ENCODE results near the gene PCDH9.

DNA sequence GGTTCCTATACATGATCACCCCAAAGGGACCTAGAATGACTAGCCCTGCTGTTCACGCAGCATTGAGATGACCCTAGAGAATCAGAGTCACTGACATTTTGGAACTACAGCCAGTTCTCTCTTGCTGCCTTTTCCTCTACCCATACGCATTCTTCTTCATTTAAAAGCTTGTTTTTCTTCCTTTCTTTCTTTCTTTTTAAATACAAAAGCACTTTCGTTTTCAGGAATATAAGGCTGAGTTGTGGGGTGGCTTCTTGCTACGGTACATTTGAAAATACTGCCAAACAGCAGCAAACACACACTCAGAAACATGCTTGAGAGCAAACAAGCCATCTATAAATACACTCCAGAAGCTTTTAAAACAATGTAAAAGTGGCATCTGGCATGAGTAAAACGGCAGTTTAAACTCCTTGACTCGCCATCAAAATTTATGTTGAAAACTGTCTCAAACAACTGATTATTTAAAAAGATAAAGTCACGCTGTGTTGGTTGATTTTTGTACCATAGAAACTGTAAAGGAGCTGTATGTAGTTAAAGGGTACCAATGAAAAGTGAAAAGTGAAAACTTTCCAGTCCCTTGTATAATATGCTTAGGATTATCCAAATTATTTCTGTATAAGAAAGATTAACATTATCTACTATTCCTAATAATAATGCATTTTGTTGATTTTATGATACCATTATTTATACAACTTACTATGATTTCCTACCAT, 95.6 kb downstream of the PCDH9 start:
- TF ChIP-seq, protein P1, sequence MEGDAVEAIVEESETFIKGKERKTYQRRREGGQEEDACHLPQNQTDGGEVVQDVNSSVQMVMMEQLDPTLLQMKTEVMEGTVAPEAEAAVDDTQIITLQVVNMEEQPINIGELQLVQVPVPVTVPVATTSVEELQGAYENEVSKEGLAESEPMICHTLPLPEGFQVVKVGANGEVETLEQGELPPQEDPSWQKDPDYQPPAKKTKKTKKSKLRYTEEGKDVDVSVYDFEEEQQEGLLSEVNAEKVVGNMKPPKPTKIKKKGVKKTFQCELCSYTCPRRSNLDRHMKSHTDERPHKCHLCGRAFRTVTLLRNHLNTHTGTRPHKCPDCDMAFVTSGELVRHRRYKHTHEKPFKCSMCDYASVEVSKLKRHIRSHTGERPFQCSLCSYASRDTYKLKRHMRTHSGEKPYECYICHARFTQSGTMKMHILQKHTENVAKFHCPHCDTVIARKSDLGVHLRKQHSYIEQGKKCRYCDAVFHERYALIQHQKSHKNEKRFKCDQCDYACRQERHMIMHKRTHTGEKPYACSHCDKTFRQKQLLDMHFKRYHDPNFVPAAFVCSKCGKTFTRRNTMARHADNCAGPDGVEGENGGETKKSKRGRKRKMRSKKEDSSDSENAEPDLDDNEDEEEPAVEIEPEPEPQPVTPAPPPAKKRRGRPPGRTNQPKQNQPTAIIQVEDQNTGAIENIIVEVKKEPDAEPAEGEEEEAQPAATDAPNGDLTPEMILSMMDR (IDR thresholded peaks at IDR 0.05) = no peak
- no peak for TF ChIP-seq POLR2A (IDR thresholded peaks at IDR 0.05)
- TF ChIP-seq EP300 (IDR thresholded peaks at IDR 0.05) = no peak

Data from upper lobe of left lung (tissue), 4 donors.